CD4-positive, alpha-beta T cell treated with Interleukin-10 for 1 hour (primary cell): ENCODE data around the gene INPP5D.
"Not testable (repeated sequence)": the region's sequence is repeated elsewhere in the genome, so short reads cannot be mapped to it uniquely, and the experiment has no call there.

Experiments used
- DNase-seq: peaks from one replicate; pipeline ENCODE4 v3.0.0-alpha.2; 2020

Gene INPP5D

GRCh38 chr2:233053928-233054784 lies 6.0 kb upstream of the INPP5D start:
- DNase-seq = peak; percentile 75

- DNase-seq = no peak
Observed at GRCh38 chr2:233055362-233055761, 4.8 kb upstream of the INPP5D start.

GRCh38 chr2:233056961-233057605 lies 3.1 kb upstream of the INPP5D start:
- no peak for DNase-seq

- DNase-seq = no peak
Observed at GRCh38 chr2:233058717-233059546, 1.2 kb upstream of the INPP5D start.

GRCh38 chr2:233059547-233059796 lies 670 bp upstream of the INPP5D start:
- DNase-seq = no peak

- DNase-seq = no peak
Observed at GRCh38 chr2:233060501-233060979, 398 bp downstream of the INPP5D start.

GRCh38 chr2:233060980-233061590 lies 943 bp downstream of the INPP5D start:
- no peak for DNase-seq

GRCh38 chr2:233061591-233062450 lies 1.7 kb downstream of the INPP5D start:
- DNase-seq = no peak

- DNase-seq = no peak
Observed at GRCh38 chr2:233062451-233062850, 2.3 kb downstream of the INPP5D start.

- DNase-seq = no peak
Observed at GRCh38 chr2:233062946-233063268, 2.8 kb downstream of the INPP5D start.

GRCh38 chr2:233063269-233063975 lies 3.3 kb downstream of the INPP5D start:
- DNase-seq = no peak

GRCh38 chr2:233063976-233064411 lies 3.9 kb downstream of the INPP5D start:
- no peak for DNase-seq

GRCh38 chr2:233064530-233065199 lies 4.5 kb downstream of the INPP5D start:
- DNase-seq = no peak

GRCh38 chr2:233065200-233065589 lies 5.1 kb downstream of the INPP5D start:
- not testable (repeated sequence) for DNase-seq

- no peak for DNase-seq
Observed at GRCh38 chr2:233065954-233066470, 5.9 kb downstream of the INPP5D start.

GRCh38 chr2:233068762-233069418 lies 8.7 kb downstream of the INPP5D start:
- DNase-seq = no peak

GRCh38 chr2:233072838-233073237 lies 12.7 kb downstream of the INPP5D start:
- DNase-seq = no peak

- no peak for DNase-seq
Observed at GRCh38 chr2:233074106-233074505, 14.0 kb downstream of the INPP5D start.

GRCh38 chr2:233075141-233075965 lies 15.2 kb downstream of the INPP5D start:
- no peak for DNase-seq
